Right lobe of liver (tissue), 6 donors: ENCODE measurements around the gene RCN2. TPM values are rescaled to one million over a fixed set of nuclear protein-coding genes. Genes with fewer than 3 reads are reported as not detected.
"Not testable (repeated sequence)": the region's sequence is repeated elsewhere in the genome, so short reads cannot be mapped to it uniquely, and the experiment has no call there.

Experiments
- ATAC-seq, 4 donors: fragments of 200-7000 bp; cut with Tn5 transposase; one replicate each; pipeline ENCODE4 v1.9.1; 2020; ENCODE audit warnings: mild to moderate bottlenecking in 4 of 4, moderate library complexity in 4 of 4
- DNase-seq, 3 donors: peaks; one replicate each; pipeline ENCODE4 v3.0.0-alpha.2; 2020
- H3K27ac ChIP-seq, 3 donors: fragments of 200-600 bp; one replicate each; pipeline ENCODE4 v1.8.0; 2022
- H3K27me3 ChIP-seq, 2 donors: fragments of 200-600 bp; one replicate each; pipeline ENCODE4 v1.8.0; 2022
- H3K36me3 ChIP-seq, 4 donors: fragments of 200-600 bp; sonication (generic) in 1 of 4; one replicate each; pipeline versions ENCODE4 v1.5.1 to v1.8.0; 2017 to 2022; ENCODE audit warnings: control low read depth in 1 of 4
- H3K4me1 ChIP-seq, 4 donors: fragments of 200-600 bp; sonication (generic) in 1 of 4; one replicate each; pipeline versions ENCODE4 v1.5.1 to v1.8.0; 2017 to 2022; ENCODE audit warnings: control low read depth in 1 of 4
- H3K4me3 ChIP-seq, 3 donors: fragments of 200-600 bp; one replicate each; pipeline ENCODE4 v1.8.0; 2022
- H3K9me3 ChIP-seq, 4 donors: fragments of 200-600 bp; sonication (generic) in 1 of 4; one replicate each; pipeline versions ENCODE4 v1.5.1 to v1.8.0; 2017 to 2022; ENCODE audit warnings: control low read depth in 1 of 4
- POLR2A ChIP-seq: fragments of 450-650 bp; IDR thresholded peaks from one replicate; pipeline ENCODE4 v1.6.1; 2017; ENCODE audit warnings: antibody characterized with exemption, mild to moderate bottlenecking
- WGBS: methylation state at CpG from one replicate; pipeline ENCODE4 v1.1.6; 2018; ENCODE audit warnings: low coverage, low lambda C conversion rate; ENCODE audit not compliant: insufficient coverage; ENCODE audit errors: missing lambda C conversion rate; 5-methylcytosine and 5-hydroxymethylcytosine counted together
- intact Hi-C, 2 donors: fragments of 100-400 bp; cut with DNase I; formaldehyde crosslinking; loops; one replicate each; pipeline versions ENCODE4 v1.11.2 to v1.14.1; 2022
- total RNA-seq, 6 experiments: library from RNA; depleted of rRNA in 2 of 6; stranded (reverse); fragments of >200 nt in 2 of 6; fragmentation: NEBNext Ultra II Directional in 3 of 6; extraction: Animal tissue kit (Norgen Biotek cat#: 25700) in 3 of 6; gene quantifications; one replicate each; pipeline versions ENCODE4 v1.1.0 to v1.2.4, GENCODE V29; 2016 to 2023
- TF ChIP-seq, protein P1 (sequence below), 4 donors: fragments of 200-600 bp in 3 of 4; fragments of 450-650 bp in 1 of 4; IDR thresholded peaks; one replicate each; pipeline versions ENCODE4 v1.5.1 to v1.8.0; 2016 to 2022; ENCODE audit warnings: antibody characterized with exemption in 4 of 4, mild to moderate bottlenecking in 2 of 4
- donor health status: DM: no; HTN: yes; CAD: no.
- donor health status: DM: no; HTN: no; CAD: no.
- donor health status: DM: no; HTN: no; CAD: no.
- donor health status: DM: no; HTN: yes; CAD: no.
- donor health status: DM: no; HTN: yes; CAD: no.

The RCN2 gene
- total RNA-seq, 6 experiments from 2014 or later, result 5.6 to 17.6 (median 11.8) TPM

DNA sequence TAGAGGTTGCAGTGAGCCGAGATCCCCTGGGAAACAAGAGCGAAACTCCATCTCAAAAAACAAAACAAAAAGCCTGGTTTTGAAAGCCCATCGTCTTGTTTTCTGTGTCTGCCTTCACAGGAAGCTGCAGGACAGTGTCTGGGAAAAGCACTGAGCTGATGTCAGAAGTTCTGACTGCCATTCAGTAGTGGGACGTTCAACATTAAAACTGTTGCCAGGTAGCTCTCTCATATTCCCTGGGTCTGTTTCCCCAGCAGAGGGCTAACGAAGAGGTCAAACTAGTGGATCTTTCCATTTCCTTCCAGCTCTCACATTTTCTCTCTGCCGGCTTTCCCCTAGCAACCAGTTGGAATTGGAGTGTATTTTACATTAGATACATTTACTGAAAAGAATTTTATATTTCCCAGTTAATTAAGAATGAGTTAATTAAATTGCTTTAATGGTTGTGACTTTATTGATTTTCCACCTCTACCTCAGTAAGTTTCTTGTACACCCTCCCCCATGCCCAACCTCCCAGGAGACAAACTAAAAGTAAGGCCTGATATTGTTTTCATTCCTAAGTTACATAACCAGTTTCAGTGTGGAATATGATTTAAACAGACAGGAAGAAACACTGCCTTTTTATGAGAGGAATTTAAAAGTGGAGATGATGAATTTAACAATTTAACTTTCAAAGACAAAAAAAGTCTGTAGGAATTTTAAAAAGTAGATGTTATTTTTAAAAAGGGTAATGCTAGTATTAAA, 29.9 kb downstream of the RCN2 start:
- Histone ChIP-seq H3K4me1 (no peaks in the 10 kb centered on the region), H3K27me3 (no peaks in the 10 kb centered on the region), H3K9me3 (no peaks in the 10 kb centered on the region), H3K4me3 (no peak overlapping the region), H3K36me3 (no peaks in the 10 kb centered on the region), H3K27ac (no peak overlapping the region)
- ATAC-seq (no peak), DNase-seq (no peak)
- intact Hi-C loops, result no loop called here
- WGBS, result 55% methylated on average over 6 of the region's 6 CpGs
- TF ChIP-seq, protein P1, sequence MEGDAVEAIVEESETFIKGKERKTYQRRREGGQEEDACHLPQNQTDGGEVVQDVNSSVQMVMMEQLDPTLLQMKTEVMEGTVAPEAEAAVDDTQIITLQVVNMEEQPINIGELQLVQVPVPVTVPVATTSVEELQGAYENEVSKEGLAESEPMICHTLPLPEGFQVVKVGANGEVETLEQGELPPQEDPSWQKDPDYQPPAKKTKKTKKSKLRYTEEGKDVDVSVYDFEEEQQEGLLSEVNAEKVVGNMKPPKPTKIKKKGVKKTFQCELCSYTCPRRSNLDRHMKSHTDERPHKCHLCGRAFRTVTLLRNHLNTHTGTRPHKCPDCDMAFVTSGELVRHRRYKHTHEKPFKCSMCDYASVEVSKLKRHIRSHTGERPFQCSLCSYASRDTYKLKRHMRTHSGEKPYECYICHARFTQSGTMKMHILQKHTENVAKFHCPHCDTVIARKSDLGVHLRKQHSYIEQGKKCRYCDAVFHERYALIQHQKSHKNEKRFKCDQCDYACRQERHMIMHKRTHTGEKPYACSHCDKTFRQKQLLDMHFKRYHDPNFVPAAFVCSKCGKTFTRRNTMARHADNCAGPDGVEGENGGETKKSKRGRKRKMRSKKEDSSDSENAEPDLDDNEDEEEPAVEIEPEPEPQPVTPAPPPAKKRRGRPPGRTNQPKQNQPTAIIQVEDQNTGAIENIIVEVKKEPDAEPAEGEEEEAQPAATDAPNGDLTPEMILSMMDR (IDR thresholded peaks at IDR 0.05), result no peak
- TF ChIP-seq POLR2A, result no peak

DNA sequence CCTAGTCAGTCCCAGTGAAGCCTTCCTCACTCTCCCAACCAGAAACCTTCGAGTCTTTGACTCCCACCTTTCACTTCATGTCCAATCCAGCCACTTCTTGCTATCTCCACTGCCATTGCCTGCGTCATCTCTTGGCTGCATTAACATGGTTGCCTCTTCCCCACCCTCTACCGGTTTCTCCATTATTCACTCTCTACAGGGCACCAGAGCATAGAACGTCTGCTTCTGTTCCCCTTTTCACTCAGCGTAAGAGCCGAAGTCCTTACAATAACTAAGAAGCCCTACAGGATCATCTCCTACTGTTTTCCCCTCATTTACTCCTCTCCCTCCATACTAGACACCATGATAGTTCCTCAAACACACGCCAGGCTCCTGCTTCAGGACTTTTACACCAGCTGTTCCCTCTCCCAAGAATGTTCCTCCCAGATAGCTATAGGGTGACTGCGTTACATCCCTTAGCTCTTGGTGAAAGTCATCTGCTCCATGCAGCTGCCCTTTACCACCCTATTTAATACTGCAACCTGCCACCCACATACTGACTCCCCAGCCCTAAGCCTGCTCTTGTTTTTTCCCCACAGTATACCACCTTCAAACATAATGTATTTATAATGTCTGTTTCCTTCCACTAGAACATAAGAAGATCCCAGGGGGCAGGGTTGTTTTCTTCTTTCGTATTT, 30.9 kb downstream of the RCN2 start:
- WGBS, result 82% methylated on average over 9 of the region's 9 CpGs
- Histone ChIP-seq H3K27me3 (no peaks in the 10 kb centered on the region), H3K9me3 (no peaks in the 10 kb centered on the region), H3K27ac (no peak overlapping the region), H3K4me3 (no peak overlapping the region), H3K36me3 (no peaks in the 10 kb centered on the region), H3K4me1 (no peaks in the 10 kb centered on the region)
- DNase-seq, result no peak
- ATAC-seq, result no peak
- TF ChIP-seq, protein P1 (IDR thresholded peaks at IDR 0.05), result no peak
- no peak for TF ChIP-seq POLR2A
- intact Hi-C loops, result no loop called here

DNA sequence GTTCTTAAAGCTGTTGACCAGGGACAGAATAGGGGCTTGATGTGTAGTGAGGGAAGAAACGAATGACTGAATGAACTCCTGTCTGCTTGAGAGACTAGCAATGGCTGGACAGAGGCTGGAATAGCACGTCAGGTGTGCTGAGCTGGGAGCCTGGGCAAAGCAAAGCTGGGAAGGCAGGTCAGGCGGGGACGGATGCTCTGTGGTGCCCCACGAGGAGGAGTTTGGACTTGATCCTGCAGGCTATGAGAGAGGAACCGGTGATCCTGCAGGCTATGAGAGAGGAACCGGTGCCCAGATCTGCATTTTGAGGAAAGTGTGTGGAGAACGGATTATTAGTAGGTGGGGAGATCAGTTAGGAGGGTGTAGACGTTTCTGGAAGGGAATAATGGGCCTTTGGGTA, 32.0 kb downstream of the RCN2 start:
- no peaks in the 10 kb centered on the region for H3K4me1 ChIP-seq
- no peak for DNase-seq
- intact Hi-C loops, result no loop called here
- peak in 2 of 4 donors; percentile 54 to 58 for ATAC-seq
- no peaks in the 10 kb centered on the region for H3K27me3 ChIP-seq
- TF ChIP-seq, protein P1 (IDR thresholded peaks at IDR 0.05), result no peak
- no peak for TF ChIP-seq POLR2A
- H3K27ac ChIP-seq, result no peak overlapping the region
- H3K9me3 ChIP-seq, result no peaks in the 10 kb centered on the region
- no peak overlapping the region for H3K4me3 ChIP-seq
- H3K36me3 ChIP-seq, result no peaks in the 10 kb centered on the region
- 36% methylated on average over 5 of the region's 9 CpGs for WGBS

DNA sequence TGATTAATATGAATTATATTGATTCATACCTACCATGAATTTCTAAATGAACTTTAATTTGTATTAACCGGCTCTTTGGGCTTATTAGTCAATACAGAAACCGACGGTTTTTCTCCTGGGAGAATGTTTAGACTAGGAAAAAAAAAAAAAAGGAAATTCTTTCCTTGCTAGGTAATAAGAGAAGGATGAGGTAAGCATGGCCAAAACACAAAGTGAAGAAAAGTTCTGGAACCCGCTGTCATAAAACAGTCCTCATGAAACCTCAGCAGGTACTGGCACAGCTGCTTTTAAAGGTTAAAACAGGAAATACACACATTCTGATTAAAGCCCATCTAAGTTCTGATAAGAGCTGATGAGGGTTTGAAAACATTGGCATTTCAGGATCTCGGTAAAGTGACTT, 32.6 kb downstream of the RCN2 start:
- Histone ChIP-seq H3K27ac (no peak overlapping the region), H3K4me1 (no peaks in the 10 kb centered on the region), H3K36me3 (no peaks in the 10 kb centered on the region), H3K27me3 (no peaks in the 10 kb centered on the region), H3K9me3 (no peaks in the 10 kb centered on the region), H3K4me3 (no peak overlapping the region)
- 45% methylated on average over 5 of the region's 5 CpGs for WGBS
- no peak for DNase-seq
- intact Hi-C loops, result no loop called here
- no peak for ATAC-seq
- TF ChIP-seq, protein P1 (IDR thresholded peaks at IDR 0.05), result no peak
- no peak for TF ChIP-seq POLR2A

- H3K9me3 ChIP-seq, ATAC-seq, H3K36me3 ChIP-seq, intact Hi-C loops, H3K27ac ChIP-seq, DNase-seq, H3K4me3 ChIP-seq, H3K27me3 ChIP-seq, H3K4me1 ChIP-seq: not testable (repeated sequence)
- 83% methylated on average over 7 of the region's 7 CpGs for WGBS
Observed at GRCh38 chr15:76966051-76966450, 34.5 kb downstream of the RCN2 start.
